ENCODE measurements around the gene TEPSIN.

TEPSIN gene

DNA sequence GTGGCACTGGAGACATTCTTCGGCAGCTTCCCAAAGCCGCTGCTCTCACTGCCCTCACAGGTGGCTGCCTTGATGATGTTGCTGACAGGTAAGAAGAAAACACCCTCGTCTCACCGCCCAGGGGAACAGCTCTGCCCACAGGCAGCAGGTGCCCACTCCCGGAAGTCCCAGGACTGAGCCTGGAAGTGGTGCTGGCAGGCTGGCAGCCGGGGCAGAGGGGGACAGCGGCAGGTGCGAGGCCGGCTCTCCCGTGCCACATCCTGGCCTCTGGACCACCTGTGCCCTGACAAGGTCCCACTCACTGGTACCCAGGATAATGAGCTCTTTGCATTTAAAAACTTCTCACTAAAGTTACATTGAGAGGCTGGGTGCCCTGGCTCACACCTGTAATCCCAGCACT lies 36.5 kb downstream of the TEPSIN start:
- no peak overlapping the region for H3K9ac ChIP-seq (ENCODE audit: low read length)
- H3K79me2 ChIP-seq (ENCODE audit: insufficient read depth, low read length): no peaks in the 10 kb centered on the region
- H3K4me3 ChIP-seq (ENCODE audit: insufficient read depth, low read length, poor library complexity, severe bottlenecking): no peak overlapping the region
- no peaks in the 10 kb centered on the region for H4K20me1 ChIP-seq (ENCODE audit: low read depth, low read length)
- H3K9me2 ChIP-seq (replicated peaks; ENCODE audit: insufficient read depth, low read length): no peaks in the 10 kb centered on the region
- H2AFZ ChIP-seq (ENCODE audit: low read depth, low read length, severe bottlenecking): no peak overlapping the region
- H3K9me3 ChIP-seq (ENCODE audit: insufficient read depth, low read length): no peaks in the 10 kb centered on the region
- H3K27ac ChIP-seq (ENCODE audit: low read depth, low read length): no peak overlapping the region
- TF ChIP-seq, protein P1, sequence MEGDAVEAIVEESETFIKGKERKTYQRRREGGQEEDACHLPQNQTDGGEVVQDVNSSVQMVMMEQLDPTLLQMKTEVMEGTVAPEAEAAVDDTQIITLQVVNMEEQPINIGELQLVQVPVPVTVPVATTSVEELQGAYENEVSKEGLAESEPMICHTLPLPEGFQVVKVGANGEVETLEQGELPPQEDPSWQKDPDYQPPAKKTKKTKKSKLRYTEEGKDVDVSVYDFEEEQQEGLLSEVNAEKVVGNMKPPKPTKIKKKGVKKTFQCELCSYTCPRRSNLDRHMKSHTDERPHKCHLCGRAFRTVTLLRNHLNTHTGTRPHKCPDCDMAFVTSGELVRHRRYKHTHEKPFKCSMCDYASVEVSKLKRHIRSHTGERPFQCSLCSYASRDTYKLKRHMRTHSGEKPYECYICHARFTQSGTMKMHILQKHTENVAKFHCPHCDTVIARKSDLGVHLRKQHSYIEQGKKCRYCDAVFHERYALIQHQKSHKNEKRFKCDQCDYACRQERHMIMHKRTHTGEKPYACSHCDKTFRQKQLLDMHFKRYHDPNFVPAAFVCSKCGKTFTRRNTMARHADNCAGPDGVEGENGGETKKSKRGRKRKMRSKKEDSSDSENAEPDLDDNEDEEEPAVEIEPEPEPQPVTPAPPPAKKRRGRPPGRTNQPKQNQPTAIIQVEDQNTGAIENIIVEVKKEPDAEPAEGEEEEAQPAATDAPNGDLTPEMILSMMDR (IDR thresholded peaks at IDR 0.05; ENCODE audit: insufficient read depth, low read length, poor library complexity, severe bottlenecking): no peak
- TF ChIP-seq EZH2phosphoT487 (conservative IDR thresholded peaks at IDR 0.05; ENCODE audit: low read length): no peak
- no peaks in the 10 kb centered on the region for H3F3A ChIP-seq (ENCODE audit: insufficient read depth)
- no peaks in the 10 kb centered on the region for H3K27me3 ChIP-seq (ENCODE audit: low read length)
- no peak overlapping the region for H3K4me2 ChIP-seq (ENCODE audit: low read depth, low read length, poor library complexity, severe bottlenecking)
- no peaks in the 10 kb centered on the region for H3K36me3 ChIP-seq (ENCODE audit: low read length)

DNA sequence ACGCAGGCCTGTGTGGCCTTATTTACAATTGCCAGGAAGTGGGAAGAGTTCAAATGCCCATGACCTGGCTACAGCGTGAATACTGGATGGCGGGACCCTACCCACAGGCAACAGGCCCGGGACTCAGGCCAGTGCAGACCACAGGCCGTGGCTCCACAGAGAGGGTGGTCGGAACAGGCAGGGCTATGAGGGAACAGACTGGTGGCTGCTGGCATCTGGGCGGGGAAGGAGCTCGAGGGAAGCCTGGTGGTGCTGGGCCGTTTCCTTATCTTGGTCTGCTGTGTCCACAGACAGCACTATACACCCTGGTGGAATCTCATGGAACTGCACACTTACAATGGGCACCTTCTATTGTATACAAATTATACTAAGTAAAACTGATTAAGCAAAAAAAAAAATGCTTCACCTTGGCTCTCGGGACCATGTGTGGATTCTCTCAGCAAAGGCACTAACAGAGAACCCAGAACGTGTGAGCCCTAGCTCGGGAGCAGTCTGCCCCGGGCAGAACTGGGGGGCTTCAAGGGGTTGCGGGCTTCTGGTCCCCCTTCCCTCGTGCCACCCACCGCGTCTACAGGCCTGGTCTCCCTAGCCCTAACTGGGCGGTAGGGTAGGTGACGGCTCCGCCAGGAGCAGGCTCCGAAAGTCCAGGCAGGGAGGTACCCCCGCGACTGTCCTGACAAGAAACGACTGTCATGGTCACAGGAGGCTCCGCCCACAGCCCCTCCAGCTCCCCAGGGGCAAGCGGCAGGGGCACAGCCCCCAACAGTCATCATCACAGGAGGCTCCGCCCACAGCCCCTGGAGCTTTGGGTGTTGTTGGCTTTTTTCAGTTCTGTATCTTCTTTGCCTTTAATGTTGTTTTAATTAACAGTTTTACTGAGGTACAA lies 37.9 kb downstream of the TEPSIN start:
- Histone ChIP-seq H3K36me3 (ENCODE audit: low read length) (no peaks in the 10 kb centered on the region), H3K27me3 (ENCODE audit: low read length) (no peaks in the 10 kb centered on the region), H3F3A (ENCODE audit: insufficient read depth) (no peaks in the 10 kb centered on the region), H3K79me2 (ENCODE audit: insufficient read depth, low read length) (no peaks in the 10 kb centered on the region), H3K4me3 (ENCODE audit: insufficient read depth, low read length, poor library complexity, severe bottlenecking) (no peak overlapping the region), H4K20me1 (ENCODE audit: low read depth, low read length) (no peaks in the 10 kb centered on the region), H3K9me3 (ENCODE audit: insufficient read depth, low read length) (no peaks in the 10 kb centered on the region), H3K27ac (ENCODE audit: low read depth, low read length) (no peak overlapping the region), H3K9ac (ENCODE audit: low read length) (no peak overlapping the region), H2AFZ (ENCODE audit: low read depth, low read length, severe bottlenecking) (no peak overlapping the region), H3K4me2 (ENCODE audit: low read depth, low read length, poor library complexity, severe bottlenecking) (no peak overlapping the region), H3K9me2 (replicated peaks; ENCODE audit: insufficient read depth, low read length) (no peaks in the 10 kb centered on the region)
- TF ChIP-seq EZH2phosphoT487 (conservative IDR thresholded peaks at IDR 0.05; ENCODE audit: low read length): no peak
- TF ChIP-seq, protein P1 (IDR thresholded peaks at IDR 0.05; ENCODE audit: insufficient read depth, low read length, poor library complexity, severe bottlenecking): peak; percentile 28

DNA sequence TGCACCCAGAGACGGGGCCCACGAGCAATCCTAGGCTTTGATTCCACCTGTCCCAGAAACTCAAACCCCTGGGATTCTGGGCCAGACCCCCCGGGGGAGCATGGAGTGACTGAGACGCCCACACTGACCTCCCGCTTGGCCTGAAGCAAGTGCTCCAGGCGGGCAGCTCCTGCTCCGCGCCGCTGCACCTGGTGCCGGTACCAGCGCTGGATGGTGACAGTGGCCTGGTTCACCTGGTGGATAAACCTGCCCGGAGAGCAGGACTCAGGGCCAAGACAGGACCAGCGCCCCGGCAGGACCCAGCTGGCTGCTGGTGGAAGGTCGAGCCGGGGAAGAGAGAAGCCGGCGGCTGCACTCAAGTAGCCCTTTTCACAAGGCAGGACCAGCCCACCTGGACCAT lies 38.7 kb downstream of the TEPSIN start:
- Histone ChIP-seq H3K4me2 (ENCODE audit: low read depth, low read length, poor library complexity, severe bottlenecking) (no peak overlapping the region), H3K9ac (ENCODE audit: low read length) (no peak overlapping the region), H4K20me1 (ENCODE audit: low read depth, low read length) (no peaks in the 10 kb centered on the region)

More for the DNA sequence above, 38.7 kb downstream of the TEPSIN start:
- no peaks in the 10 kb centered on the region for H3K9me2 ChIP-seq (replicated peaks; ENCODE audit: insufficient read depth, low read length)
- H3K79me2 ChIP-seq (ENCODE audit: insufficient read depth, low read length): no peaks in the 10 kb centered on the region
- H3F3A ChIP-seq (ENCODE audit: insufficient read depth): no peaks in the 10 kb centered on the region
- H3K36me3 ChIP-seq (ENCODE audit: low read length): no peaks in the 10 kb centered on the region
- H3K9me3 ChIP-seq (ENCODE audit: insufficient read depth, low read length): no peaks in the 10 kb centered on the region
- TF ChIP-seq EZH2phosphoT487 (conservative IDR thresholded peaks at IDR 0.05; ENCODE audit: low read length): no peak
- TF ChIP-seq, protein P1 (IDR thresholded peaks at IDR 0.05; ENCODE audit: insufficient read depth, low read length, poor library complexity, severe bottlenecking): no peak
- no peaks in the 10 kb centered on the region for H3K27me3 ChIP-seq (ENCODE audit: low read length)
- no peak overlapping the region for H3K4me3 ChIP-seq (ENCODE audit: insufficient read depth, low read length, poor library complexity, severe bottlenecking)
- H2AFZ ChIP-seq (ENCODE audit: low read depth, low read length, severe bottlenecking): no peak overlapping the region
- no peak overlapping the region for H3K27ac ChIP-seq (ENCODE audit: low read depth, low read length)
